DMS79 treated with DMSO at 0.1 percent for 48 hours (cell line): Measurements from ENCODE around the gene OR10H2.
"Not testable (repeated sequence)": the region's sequence is repeated elsewhere in the genome, so short reads cannot be mapped to it uniquely, and the experiment has no call there.

Experiments used
- DNase-seq: peaks from one replicate; lab custom pipeline; 2025; lab: John Stamatoyannopoulos, UW

OR10H2 gene

GRCh38 chr19:15769586-15769985 is 41.8 kb downstream of the OR10H2 start:
- no peak for DNase-seq

- DNase-seq: not testable (repeated sequence)
Observed at GRCh38 chr19:15774159-15774558, 46.3 kb downstream of the OR10H2 start.

GRCh38 chr19:15775249-15775648 is 47.4 kb downstream of the OR10H2 start:
- no peak for DNase-seq

GRCh38 chr19:15776264-15776663 is 48.4 kb downstream of the OR10H2 start:
- DNase-seq: no peak

DNA sequence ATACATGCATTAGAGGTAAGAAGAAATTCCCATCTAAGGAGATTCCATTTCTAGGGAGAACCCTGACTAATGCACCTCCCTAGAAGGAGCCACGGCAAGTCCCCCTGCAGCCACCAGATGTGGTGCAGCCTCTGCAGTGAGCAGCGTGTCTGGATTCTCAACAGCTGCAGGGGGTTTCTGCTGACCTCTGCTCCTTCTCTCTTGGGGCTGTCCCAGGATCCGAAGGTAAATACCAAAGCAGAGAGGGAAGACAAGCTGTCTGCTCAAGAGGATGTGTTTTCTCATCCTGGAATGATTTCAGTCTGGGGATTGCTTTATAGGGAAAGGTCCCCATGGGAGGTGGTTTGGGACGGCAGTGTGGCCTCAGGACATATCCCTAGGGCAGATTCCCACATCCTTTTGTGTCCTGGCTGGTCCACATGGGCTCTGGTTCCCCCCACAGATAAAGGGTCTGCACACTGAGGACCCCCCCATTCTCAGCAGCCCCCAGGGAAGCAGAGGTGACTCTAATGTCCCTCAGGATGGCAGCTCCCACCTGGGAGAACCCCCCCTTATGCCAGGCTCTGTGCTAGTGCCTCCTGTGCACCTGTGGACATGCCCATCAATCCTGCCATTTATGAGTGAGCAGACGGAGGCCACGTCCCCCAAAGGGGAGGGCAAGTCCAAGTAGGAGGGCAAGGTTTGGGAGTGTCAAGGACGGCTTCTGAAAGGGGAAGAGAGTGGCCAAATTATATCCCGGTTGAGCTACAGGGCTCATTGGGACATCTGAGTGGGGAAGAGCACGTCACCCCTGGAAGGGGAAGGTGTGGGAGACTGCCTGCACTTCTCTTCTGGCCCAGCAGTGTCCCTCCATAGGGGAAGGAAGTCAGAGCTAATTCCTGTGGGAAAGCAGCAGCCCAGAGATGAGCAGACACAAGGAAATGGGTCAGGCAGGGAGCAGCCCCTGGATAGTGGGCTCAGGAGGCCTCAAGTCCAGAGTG is 49.5 kb downstream of the OR10H2 start:
- no peak for DNase-seq
